HFF-Myc (cell line): ENCODE data around the gene CDH23.
A peak's percentile ranks its signal among the peaks of the same experiment; 100 is the strongest.

ENCODE experiments used
- DNase-seq: peaks from one replicate; pipeline ENCODE4 v3.0.0-alpha.2; 2011; ENCODE audit warnings: low read depth; ENCODE audit errors: extremely low read depth
- H3K4me3 ChIP-seq: replicated peaks from 2 replicates; pipeline ENCODE4 v1.5.1; 2011; ENCODE audit warnings: low read depth, mild to moderate bottlenecking, control low read depth, low read length
- TF ChIP-seq, protein P1 (sequence below): IDR thresholded peaks from 2 replicates; pipeline ENCODE4 v1.5.1; 2012; ENCODE audit warnings: mild to moderate bottlenecking, low read depth, low read length, control low read depth; ENCODE audit errors: missing control alignments

Gene CDH23

DNA sequence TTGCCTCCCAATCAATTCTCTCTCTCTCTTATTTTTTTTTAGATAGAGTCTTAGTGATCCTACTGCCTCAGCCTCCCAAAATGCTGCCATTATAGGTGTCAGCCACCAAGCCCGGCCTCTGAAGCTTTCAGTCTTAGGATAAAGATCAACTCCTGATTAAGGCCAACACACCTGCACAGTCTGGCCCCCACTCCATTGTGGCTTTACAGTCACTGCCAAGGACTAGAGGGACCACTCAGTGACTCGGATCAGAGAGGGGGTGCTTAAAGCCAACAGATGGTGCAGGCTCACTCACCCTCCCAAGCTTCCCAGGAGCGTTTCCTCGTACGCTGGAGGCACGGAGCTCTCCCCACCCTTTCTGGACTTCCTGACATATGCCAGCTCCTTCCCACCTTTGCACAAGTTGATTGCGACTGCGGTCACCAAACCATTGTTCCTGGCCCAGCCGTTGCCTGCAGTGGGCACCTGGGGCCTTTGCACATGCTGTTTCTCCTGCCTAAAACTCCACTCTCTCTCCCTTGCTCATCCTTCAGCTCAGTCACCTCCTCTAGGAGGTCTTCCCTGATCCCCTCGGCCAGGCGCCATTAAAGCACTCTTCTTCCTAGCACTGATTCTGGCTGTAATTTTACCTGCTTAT lies 1.7 kb upstream of the CDH23 start:
- TF ChIP-seq, protein P1, sequence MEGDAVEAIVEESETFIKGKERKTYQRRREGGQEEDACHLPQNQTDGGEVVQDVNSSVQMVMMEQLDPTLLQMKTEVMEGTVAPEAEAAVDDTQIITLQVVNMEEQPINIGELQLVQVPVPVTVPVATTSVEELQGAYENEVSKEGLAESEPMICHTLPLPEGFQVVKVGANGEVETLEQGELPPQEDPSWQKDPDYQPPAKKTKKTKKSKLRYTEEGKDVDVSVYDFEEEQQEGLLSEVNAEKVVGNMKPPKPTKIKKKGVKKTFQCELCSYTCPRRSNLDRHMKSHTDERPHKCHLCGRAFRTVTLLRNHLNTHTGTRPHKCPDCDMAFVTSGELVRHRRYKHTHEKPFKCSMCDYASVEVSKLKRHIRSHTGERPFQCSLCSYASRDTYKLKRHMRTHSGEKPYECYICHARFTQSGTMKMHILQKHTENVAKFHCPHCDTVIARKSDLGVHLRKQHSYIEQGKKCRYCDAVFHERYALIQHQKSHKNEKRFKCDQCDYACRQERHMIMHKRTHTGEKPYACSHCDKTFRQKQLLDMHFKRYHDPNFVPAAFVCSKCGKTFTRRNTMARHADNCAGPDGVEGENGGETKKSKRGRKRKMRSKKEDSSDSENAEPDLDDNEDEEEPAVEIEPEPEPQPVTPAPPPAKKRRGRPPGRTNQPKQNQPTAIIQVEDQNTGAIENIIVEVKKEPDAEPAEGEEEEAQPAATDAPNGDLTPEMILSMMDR, result no peak
- no peak overlapping the region for H3K4me3 ChIP-seq
- no peak for DNase-seq

DNA sequence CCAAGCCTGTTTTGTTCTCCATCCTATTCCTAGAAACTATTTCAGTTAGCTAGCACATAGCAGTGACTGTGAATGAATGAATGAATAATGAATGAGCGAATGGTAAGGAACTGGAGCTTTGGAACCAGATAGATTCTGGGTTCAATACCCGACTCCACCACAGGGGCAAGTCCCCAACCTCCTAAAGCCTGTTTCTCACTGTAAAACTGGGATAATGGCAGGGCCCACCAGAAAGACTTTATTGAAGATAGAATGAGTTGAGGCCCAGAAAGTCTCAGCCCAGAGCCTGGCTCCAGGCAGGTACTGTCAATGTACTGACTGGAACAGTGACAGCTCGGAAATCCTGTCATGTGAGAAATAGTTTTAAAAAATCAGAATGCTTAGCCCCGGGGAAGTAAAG lies 1.1 kb upstream of the CDH23 start:
- TF ChIP-seq, protein P1, result no peak
- H3K4me3 ChIP-seq, result no peak overlapping the region
- DNase-seq, result no peak

DNA sequence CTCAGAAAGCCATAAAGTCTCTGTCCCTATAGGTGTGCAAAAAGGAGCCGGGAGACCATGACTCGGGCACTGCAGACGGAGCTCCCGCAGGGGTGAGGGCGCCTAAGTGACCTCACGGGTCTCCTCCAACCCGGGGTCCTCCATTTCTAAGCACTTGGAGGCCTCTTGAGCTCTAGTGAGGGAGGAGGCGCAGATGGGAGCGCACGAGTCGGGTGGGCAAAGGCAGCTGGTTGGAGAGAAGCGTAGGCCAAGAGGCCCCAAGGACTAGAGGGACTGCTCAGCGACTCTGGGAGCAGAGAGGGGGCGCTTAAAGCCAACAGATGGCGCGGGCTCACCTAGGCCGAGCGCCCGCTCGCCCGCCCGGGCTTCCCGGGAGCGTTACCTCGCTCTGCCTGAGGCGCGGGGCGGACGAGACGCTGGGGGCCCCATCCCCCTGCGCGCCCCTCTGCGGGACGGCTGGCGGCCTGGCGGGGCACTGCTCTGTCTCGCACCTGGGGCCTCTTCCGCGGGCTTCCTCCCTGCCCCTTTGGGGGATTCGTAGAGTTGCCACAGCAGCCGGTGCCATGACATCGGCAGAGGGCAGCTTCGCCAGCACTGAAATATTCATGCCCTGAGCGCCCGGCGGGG lies 523 bp upstream of the CDH23 start:
- TF ChIP-seq, protein P1, result peak; percentile 19
- DNase-seq, result no peak
- no peak overlapping the region for H3K4me3 ChIP-seq

DNA sequence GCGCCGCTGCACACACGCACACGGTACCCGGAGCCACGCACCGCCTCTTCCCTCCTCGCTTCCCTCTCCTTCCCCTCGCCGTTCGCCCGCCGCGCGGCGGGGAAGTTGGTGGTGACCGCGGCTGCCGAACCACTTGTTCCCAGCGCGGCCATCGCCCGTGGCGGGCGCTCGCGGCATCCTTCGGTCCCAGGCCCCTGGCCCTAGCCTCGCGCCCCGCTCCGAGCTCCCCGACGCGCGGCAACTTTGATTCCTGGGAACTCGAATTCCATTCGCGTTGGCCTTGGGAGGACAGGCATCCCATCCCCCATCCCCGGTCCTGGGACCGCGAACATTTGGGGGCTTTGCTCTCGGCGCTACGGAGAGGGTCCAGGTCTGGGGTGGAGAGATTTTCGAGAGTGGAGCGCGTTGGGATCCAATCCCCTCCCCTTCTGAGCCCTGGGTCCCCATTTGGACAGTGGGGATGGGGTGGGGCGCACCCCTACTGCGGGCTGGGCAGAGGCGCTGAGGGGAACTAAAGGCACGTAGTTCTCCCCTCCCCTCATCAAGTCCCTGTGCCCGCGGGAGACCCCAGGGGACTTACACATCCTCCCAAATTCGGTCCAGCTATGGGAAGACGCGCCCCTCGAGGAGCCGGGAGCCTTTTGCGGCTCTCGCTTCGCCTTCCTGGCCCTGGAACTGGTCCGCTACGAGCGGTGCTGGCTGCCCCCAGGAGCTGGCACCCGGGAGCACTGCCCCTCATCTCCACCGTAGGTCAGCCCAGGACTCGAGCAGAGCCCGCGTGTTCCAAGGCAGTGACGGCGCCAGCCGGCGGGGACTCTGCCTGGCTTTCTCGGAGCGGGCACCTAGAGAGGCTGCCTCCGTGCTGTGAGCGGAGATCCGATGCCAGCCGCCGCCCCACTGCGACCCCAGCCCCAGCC lies 834 bp downstream of the CDH23 start:
- TF ChIP-seq, protein P1, result no peak
- no peak overlapping the region for H3K4me3 ChIP-seq
- DNase-seq, result no peak

DNA sequence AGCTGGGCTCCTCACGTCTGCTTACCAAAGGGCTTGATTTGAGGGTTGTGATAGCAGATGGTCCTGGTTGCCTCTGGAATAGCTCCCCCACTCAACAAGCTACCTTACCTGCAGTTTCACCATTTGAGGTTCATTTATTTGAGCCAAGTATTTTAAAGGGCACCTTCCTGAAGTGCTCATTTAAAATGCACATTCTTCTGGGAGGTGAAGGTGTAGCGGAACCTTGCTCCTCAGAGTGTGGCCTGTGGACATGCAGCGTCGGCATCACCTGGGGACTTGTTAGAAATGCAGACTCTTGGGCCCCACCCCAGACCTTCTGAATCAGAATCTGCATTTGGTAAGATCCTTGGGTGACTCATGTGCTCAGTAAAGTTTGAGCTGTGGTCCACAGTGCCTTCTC lies 2.3 kb downstream of the CDH23 start:
- H3K4me3 ChIP-seq, result no peak overlapping the region
- TF ChIP-seq, protein P1, result no peak
- DNase-seq, result no peak

DNA sequence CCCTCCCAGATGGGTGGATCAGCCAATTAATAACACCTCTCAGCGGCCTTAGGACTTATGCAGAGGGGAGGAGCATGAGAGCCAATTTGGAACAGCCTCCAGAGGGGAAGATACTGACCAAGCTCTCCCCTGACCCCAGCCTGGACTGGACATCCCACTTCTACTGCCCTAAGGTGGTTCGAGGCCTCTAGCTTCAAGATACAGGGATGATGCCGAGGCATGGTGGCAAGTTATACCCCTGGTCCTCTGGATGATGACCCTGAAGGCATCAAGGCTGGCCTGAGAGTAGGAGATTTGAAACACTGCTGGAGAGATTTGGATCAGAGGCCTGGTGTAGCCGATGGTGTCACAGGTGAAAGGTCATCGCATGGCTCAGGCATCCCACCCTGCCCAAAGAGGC lies 3.2 kb downstream of the CDH23 start:
- DNase-seq, result no peak
- TF ChIP-seq, protein P1, result no peak
- no peak overlapping the region for H3K4me3 ChIP-seq
